ENCODE results near the gene RASGEF1B. TPM values are rescaled to one million over a fixed set of nuclear protein-coding genes. Genes with fewer than 3 reads are reported as not detected.
"Not testable (repeated sequence)": the region's sequence is repeated elsewhere in the genome, so short reads cannot be mapped to it uniquely, and the experiment has no call there.

Gene RASGEF1B
- total and polyA plus RNA-seq, 2 donors from 2014 or later: 8.3 to 15.0 TPM

DNA sequence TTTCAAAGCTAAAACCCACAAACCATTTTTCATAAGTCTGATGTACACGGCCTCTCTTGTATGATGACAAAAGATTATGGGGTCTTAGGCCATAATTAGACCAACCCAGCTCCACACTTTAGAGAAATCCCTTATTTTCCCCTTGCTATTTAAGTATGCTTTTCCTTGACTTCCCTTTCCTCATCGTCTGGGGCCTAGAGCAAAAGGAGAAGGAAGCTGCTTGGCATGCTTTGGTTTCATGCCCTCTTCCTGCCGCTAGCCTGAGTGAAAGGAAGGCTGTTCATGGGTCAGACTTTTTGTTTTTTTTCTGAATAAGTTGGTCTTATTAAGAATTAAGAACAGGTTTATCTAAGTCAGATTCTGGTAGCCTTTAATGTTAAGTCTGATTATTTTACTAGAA lies 10.6 kb upstream of the RASGEF1B start:
- H3K4me3 ChIP-seq (ENCODE audit: low read length in 3 of 3): no peak overlapping the region
- intact Hi-C loops (cut with DNase I): no loop called here
- TF ChIP-seq, protein P1, sequence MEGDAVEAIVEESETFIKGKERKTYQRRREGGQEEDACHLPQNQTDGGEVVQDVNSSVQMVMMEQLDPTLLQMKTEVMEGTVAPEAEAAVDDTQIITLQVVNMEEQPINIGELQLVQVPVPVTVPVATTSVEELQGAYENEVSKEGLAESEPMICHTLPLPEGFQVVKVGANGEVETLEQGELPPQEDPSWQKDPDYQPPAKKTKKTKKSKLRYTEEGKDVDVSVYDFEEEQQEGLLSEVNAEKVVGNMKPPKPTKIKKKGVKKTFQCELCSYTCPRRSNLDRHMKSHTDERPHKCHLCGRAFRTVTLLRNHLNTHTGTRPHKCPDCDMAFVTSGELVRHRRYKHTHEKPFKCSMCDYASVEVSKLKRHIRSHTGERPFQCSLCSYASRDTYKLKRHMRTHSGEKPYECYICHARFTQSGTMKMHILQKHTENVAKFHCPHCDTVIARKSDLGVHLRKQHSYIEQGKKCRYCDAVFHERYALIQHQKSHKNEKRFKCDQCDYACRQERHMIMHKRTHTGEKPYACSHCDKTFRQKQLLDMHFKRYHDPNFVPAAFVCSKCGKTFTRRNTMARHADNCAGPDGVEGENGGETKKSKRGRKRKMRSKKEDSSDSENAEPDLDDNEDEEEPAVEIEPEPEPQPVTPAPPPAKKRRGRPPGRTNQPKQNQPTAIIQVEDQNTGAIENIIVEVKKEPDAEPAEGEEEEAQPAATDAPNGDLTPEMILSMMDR (IDR thresholded peaks at IDR 0.05; ENCODE audit: borderline replicate concordance, extremely low read depth, insufficient read depth): no peak
- H3K27ac ChIP-seq (ENCODE audit: low read depth in 2 of 2, low read length in 2 of 2): no peak overlapping the region
- H3K9me3 ChIP-seq (ENCODE audit: control insufficient read depth in 2 of 3, insufficient read depth in 1 of 3, low read length in 3 of 3): no peaks in the 10 kb centered on the region
- H3K36me3 ChIP-seq (ENCODE audit: control insufficient read depth in 2 of 3, insufficient read depth in 3 of 3, low read length in 3 of 3): no peaks in the 10 kb centered on the region
- H3K4me1 ChIP-seq (ENCODE audit: control insufficient read depth in 2 of 3, insufficient read depth in 2 of 3, low read depth in 1 of 3, low read length in 3 of 3): no peaks in the 10 kb centered on the region
- FAIRE-seq (no peak), DNase-seq (no peak)
- H3K27me3 ChIP-seq (ENCODE audit: control insufficient read depth, insufficient read depth, low read length): no peaks in the 10 kb centered on the region
- H3K9ac ChIP-seq (ENCODE audit: low read length in 3 of 3): no peak overlapping the region

DNA sequence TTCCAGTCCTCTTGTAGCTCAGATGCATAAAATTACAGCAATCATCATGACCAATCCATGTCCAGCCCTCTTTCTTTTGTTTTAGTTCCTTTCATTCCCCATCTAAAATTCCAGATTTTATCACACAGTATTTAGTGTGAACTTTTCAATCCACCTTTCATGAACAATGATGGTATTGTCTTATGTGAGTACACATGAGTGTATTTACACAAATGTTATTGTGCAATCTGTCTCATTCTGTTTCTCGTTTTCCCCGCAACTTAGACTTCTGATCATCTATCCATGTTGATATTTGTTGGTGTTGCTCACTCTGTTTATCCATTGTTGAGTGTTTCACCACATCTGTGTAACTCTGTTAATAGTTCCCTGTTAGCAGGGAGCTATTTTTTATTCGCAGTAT lies 9.4 kb upstream of the RASGEF1B start:
- FAIRE-seq (no peak), DNase-seq (no peak)
- intact Hi-C loops (cut with DNase I): no loop called here
- TF ChIP-seq, protein P1 (IDR thresholded peaks at IDR 0.05; ENCODE audit: borderline replicate concordance, extremely low read depth, insufficient read depth): no peak
- no peaks in the 10 kb centered on the region for H3K36me3 ChIP-seq (ENCODE audit: control insufficient read depth in 2 of 3, insufficient read depth in 3 of 3, low read length in 3 of 3)
- H3K27me3 ChIP-seq (ENCODE audit: control insufficient read depth, insufficient read depth, low read length): no peaks in the 10 kb centered on the region
- H3K9me3 ChIP-seq (ENCODE audit: control insufficient read depth in 2 of 3, insufficient read depth in 1 of 3, low read length in 3 of 3): no peaks in the 10 kb centered on the region
- no peaks in the 10 kb centered on the region for H3K4me1 ChIP-seq (ENCODE audit: control insufficient read depth in 2 of 3, insufficient read depth in 2 of 3, low read depth in 1 of 3, low read length in 3 of 3)
- H3K27ac ChIP-seq (ENCODE audit: low read depth in 2 of 2, low read length in 2 of 2): no peak overlapping the region
- no peak overlapping the region for H3K9ac ChIP-seq (ENCODE audit: low read length in 3 of 3)
- H3K4me3 ChIP-seq (ENCODE audit: low read length in 3 of 3): no peak overlapping the region

DNA sequence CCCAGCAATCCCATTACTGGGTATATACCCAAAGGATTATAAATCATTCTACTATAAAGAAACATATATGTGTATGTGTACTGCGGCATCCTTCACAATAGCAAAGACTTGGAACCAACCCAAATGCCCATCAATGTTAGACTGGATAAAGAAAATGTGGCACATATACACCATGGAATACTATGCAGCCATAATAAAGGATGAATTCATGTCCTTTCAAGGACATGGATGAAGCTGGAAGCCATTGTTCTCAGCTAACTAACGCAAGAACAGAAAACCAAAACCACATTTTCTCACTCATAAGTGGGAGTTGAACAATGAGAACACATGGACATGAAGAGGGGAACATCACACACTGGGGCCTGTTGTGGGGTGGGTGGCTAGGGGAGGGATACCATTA lies 7.9 kb upstream of the RASGEF1B start:
- FAIRE-seq; intact Hi-C loops (cut with DNase I); DNase-seq: not testable (repeated sequence)

GRCh38 chr4:81473331-81474265 lies 1.9 kb upstream of the RASGEF1B start:
- H3K9ac ChIP-seq (ENCODE audit: low read length in 3 of 3); intact Hi-C loops (cut with DNase I); FAIRE-seq; DNase-seq; H3K27me3 ChIP-seq (ENCODE audit: control insufficient read depth, insufficient read depth, low read length); H3K9me3 ChIP-seq (ENCODE audit: control insufficient read depth in 2 of 3, insufficient read depth in 1 of 3, low read length in 3 of 3); H3K4me3 ChIP-seq (ENCODE audit: low read length in 3 of 3); H3K36me3 ChIP-seq (ENCODE audit: control insufficient read depth in 2 of 3, insufficient read depth in 3 of 3, low read length in 3 of 3); H3K27ac ChIP-seq (ENCODE audit: low read depth in 2 of 2, low read length in 2 of 2); H3K4me1 ChIP-seq (ENCODE audit: control insufficient read depth in 2 of 3, insufficient read depth in 2 of 3, low read depth in 1 of 3, low read length in 3 of 3): not testable (repeated sequence)

More for the DNA sequence above, 7.9 kb upstream of the RASGEF1B start:
- not testable (repeated sequence) for H3K4me3 ChIP-seq (ENCODE audit: low read length in 3 of 3); H3K27me3 ChIP-seq (ENCODE audit: control insufficient read depth, insufficient read depth, low read length); H3K9me3 ChIP-seq (ENCODE audit: control insufficient read depth in 2 of 3, insufficient read depth in 1 of 3, low read length in 3 of 3); H3K9ac ChIP-seq (ENCODE audit: low read length in 3 of 3); H3K27ac ChIP-seq (ENCODE audit: low read depth in 2 of 2, low read length in 2 of 2); H3K4me1 ChIP-seq (ENCODE audit: control insufficient read depth in 2 of 3, insufficient read depth in 2 of 3, low read depth in 1 of 3, low read length in 3 of 3); H3K36me3 ChIP-seq (ENCODE audit: control insufficient read depth in 2 of 3, insufficient read depth in 3 of 3, low read length in 3 of 3)

Measured in kidney (tissue), 14 donors.